AG04449 (cell line): ENCODE results near the gene PCNX1.
A peak's percentile ranks its signal among the peaks of the same experiment; 100 is the strongest.

ENCODE experiments used
- CTCF ChIA-PET: fragments of 350-600 bp; formaldehyde crosslinking; extraction: SDS; loops from one replicate; lab custom pipeline; 2021; ENCODE audit warnings: antibody characterized with exemption; lab: Yijun Ruan, JAX
- POLR2A ChIA-PET: fragments of 400-600, 350-600 bp; formaldehyde crosslinking; extraction: SDS; loops from one replicate; lab custom pipeline; 2020; ENCODE audit warnings: antibody characterized with exemption, inconsistent platforms; lab: Yijun Ruan, JAX
- DNase-seq: peaks from one replicate; pipeline ENCODE4 v3.0.0-alpha.2; 2010; ENCODE audit warnings: low read depth, low spot score
- H3K4me3 ChIP-seq: 2 replicates; pipeline ENCODE4 v1.5.1; 2011; ENCODE audit warnings: low read depth, mild to moderate bottlenecking, control low read depth, low read length
- CTCF ChIP-seq: IDR thresholded peaks from one replicate; pipeline ENCODE4 v1.5.1; 2011; ENCODE audit warnings: mild to moderate bottlenecking, moderate library complexity, low read length, control low read depth, inconsistent platforms; ENCODE audit not compliant: insufficient read depth; ENCODE audit errors: missing control alignments

Gene PCNX1

DNA sequence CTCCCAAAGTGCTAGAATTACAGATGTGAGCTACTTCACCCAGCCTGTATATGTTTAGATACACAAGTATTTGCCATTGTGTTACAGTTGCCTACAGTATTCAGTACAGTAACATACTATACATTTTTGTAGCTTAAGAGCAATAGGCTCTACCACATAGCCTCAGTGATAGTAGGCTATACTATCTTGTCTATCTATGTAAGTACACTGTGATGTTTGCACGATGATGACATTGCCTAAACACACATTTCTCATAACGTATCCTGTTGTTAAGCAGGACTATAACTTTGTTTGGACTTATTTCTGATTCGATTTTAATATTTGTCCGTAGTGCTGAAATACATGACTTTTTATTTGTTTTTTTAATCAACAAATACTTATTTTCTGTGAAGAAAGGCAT lies 129.2 kb downstream of the PCNX1 start:
- ChIA-PET CTCF (interaction anchor here (1.5 kb wide), 1 partner anchor 24 kb away, joined by 3 read pairs; no protein-coding TSS in a partner anchor), POLR2A (no interaction called here)
- DNase-seq: no peak
- no peak overlapping the region for H3K4me3 ChIP-seq
- TF ChIP-seq CTCF: no peak

DNA sequence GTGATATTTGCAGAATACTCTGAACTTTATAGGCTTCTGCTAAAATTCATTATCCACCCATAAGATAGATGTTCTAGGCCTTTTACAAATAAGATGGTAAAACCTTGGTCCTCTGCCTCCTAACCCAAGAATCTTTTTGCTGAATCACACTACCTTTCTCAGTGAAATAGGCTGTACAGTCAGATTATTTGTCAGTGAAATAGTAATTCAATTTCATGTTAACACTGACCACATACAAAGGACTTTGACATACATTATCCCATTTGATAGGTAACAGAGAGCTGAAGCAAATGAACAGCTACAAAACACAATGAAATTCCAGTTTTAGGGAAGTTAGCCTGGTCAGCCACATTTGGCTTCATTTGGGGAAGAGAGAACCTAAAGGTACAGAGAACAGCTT lies 141.1 kb downstream of the PCNX1 start:
- TF ChIP-seq CTCF: no peak
- no peak overlapping the region for H3K4me3 ChIP-seq
- DNase-seq: no peak
- CTCF ChIA-PET: interaction anchor here (1.1 to 1.2 kb wide), 2 partner anchors 15 to 807 kb away, joined by 3 to 4 read pairs; no protein-coding TSS in a partner anchor
- POLR2A ChIA-PET: no interaction called here

GRCh38 chr14:71049435-71050133 lies 142.3 kb downstream of the PCNX1 start:
- no peak for TF ChIP-seq CTCF
- ChIA-PET POLR2A (no interaction called here), CTCF (interaction anchor here (0.7 to 2.3 kb wide), 8 partner anchors 9 to 806 kb away, joined by 3 to 21 read pairs (median 4); no protein-coding TSS in a partner anchor)
- DNase-seq: no peak
- H3K4me3 ChIP-seq: no peak overlapping the region

GRCh38 chr14:71050227-71050823 lies 143.1 kb downstream of the PCNX1 start:
- ChIA-PET POLR2A (no interaction called here), CTCF (interaction anchor here (0.8 to 2.3 kb wide), 7 partner anchors 10 to 805 kb away, joined by 3 to 21 read pairs (median 5); no protein-coding TSS in a partner anchor)
- TF ChIP-seq CTCF: peak; percentile 39
- no peak overlapping the region for H3K4me3 ChIP-seq
- no peak for DNase-seq

- no peak overlapping the region for H3K4me3 ChIP-seq
- CTCF ChIA-PET: interaction anchor here (1.3 to 1.7 kb wide), 2 partner anchors 49 to 801 kb away, joined by 3 to 5 read pairs; no protein-coding TSS in a partner anchor
- no peak for DNase-seq
- TF ChIP-seq CTCF: no peak
- POLR2A ChIA-PET: no interaction called here
These were observed 147.4 kb downstream of the PCNX1 start for GRCh38 chr14:71054706-71055105.

GRCh38 chr14:71056168-71056567 lies 148.9 kb downstream of the PCNX1 start:
- ChIA-PET POLR2A (interaction anchor here (0.7 kb wide), 1 partner anchor 47 kb away, joined by 3 read pairs; no protein-coding TSS in a partner anchor), CTCF (no interaction called here)
- no peak for DNase-seq
- H3K4me3 ChIP-seq: no peak overlapping the region
- TF ChIP-seq CTCF: no peak
